GM19324 (cell line): ENCODE measurements around the gene FGD1.
"Not testable (repeated sequence)": the region's sequence is repeated elsewhere in the genome, so short reads cannot be mapped to it uniquely, and the experiment has no call there.

Source experiments
- ATAC-seq: cut with Tn5 transposase; IDR thresholded peaks from one replicate; pipeline ENCODE4 v1.9.1; 2021; ENCODE audit warnings: mild to moderate bottlenecking, moderate library complexity; ENCODE audit not compliant: unreplicated experiment, low FRiP score

Gene FGD1

GRCh38 chrX:54495814-54496516, at the start of gene FGD1:
FGD1 (minus strand) TSS chrX:54496234; CDS start chrX:54495432, 802 bp downstream.
- no peak for ATAC-seq

- ATAC-seq = not testable (repeated sequence)
Measured at GRCh38 chrX:54542239-54542638, 46.2 kb upstream of the FGD1 start.

GRCh38 chrX:54540289-54540688, 44.3 kb upstream of the FGD1 start:
- ATAC-seq = no peak

GRCh38 chrX:54534271-54534670, 38.2 kb upstream of the FGD1 start:
- ATAC-seq = no peak

GRCh38 chrX:54530357-54530900, 34.4 kb upstream of the FGD1 start:
- peak; percentile 35 for ATAC-seq

- peak; percentile 83 for ATAC-seq
Measured at GRCh38 chrX:54529552-54530356, 33.7 kb upstream of the FGD1 start, which contains the start of gene GNL3L. GNL3L (plus strand) TSS chrX:54530219; CDS start chrX:54532567, 2,348 bp downstream.

GRCh38 chrX:54529151-54529550, 33.1 kb upstream of the FGD1 start:
- no peak for ATAC-seq

- no peak for ATAC-seq
Measured at GRCh38 chrX:54509400-54509799, 13.4 kb upstream of the FGD1 start.

GRCh38 chrX:54496936-54497335, 902 bp upstream of the FGD1 start:
- ATAC-seq = no peak

- no peak for ATAC-seq
Measured at GRCh38 chrX:54496517-54496852, 451 bp upstream of the FGD1 start.

- ATAC-seq = no peak
Measured at GRCh38 chrX:54494989-54495813, 833 bp downstream of the FGD1 start.

- no peak for ATAC-seq
Measured at GRCh38 chrX:54494166-54494988, 1.7 kb downstream of the FGD1 start.

GRCh38 chrX:54492340-54492739, 3.7 kb downstream of the FGD1 start:
- ATAC-seq = no peak

- ATAC-seq = not testable (repeated sequence)
Measured at GRCh38 chrX:54489819-54490218, 6.2 kb downstream of the FGD1 start.

GRCh38 chrX:54484666-54485065, 11.4 kb downstream of the FGD1 start:
- ATAC-seq = no peak

- ATAC-seq = no peak
Measured at GRCh38 chrX:54483946-54484345, 12.1 kb downstream of the FGD1 start.

- no peak for ATAC-seq
Measured at GRCh38 chrX:54482839-54483593, 13.0 kb downstream of the FGD1 start.

GRCh38 chrX:54479136-54480111, 16.6 kb downstream of the FGD1 start:
- no peak for ATAC-seq
